AG04449 (cell line): ENCODE data around the gene APOA4.

Experiments used
- CTCF ChIA-PET: fragments of 350-600 bp; formaldehyde crosslinking; extraction: SDS; loops from one replicate; lab custom pipeline; 2021; ENCODE audit warnings: antibody characterized with exemption; lab: Yijun Ruan, JAX
- POLR2A ChIA-PET: fragments of 400-600, 350-600 bp; formaldehyde crosslinking; extraction: SDS; loops from one replicate; lab custom pipeline; 2020; ENCODE audit warnings: antibody characterized with exemption, inconsistent platforms; lab: Yijun Ruan, JAX
- DNase-seq: peaks from one replicate; pipeline ENCODE4 v3.0.0-alpha.2; 2010; ENCODE audit warnings: low read depth, low spot score
- H3K4me3 ChIP-seq: 2 replicates; pipeline ENCODE4 v1.5.1; 2011; ENCODE audit warnings: low read depth, mild to moderate bottlenecking, control low read depth, low read length
- CTCF ChIP-seq: IDR thresholded peaks from one replicate; pipeline ENCODE4 v1.5.1; 2011; ENCODE audit warnings: mild to moderate bottlenecking, moderate library complexity, low read length, control low read depth, inconsistent platforms; ENCODE audit not compliant: insufficient read depth; ENCODE audit errors: missing control alignments

Gene APOA4

GRCh38 chr11:116819049-116819448 lies 4.1 kb downstream of the APOA4 start:
- no peak overlapping the region for H3K4me3 ChIP-seq
- POLR2A ChIA-PET: no interaction called here
- no peak for DNase-seq
- CTCF ChIA-PET: no interaction called here
- no peak for TF ChIP-seq CTCF

GRCh38 chr11:116814502-116814901 lies 8.6 kb downstream of the APOA4 start:
- POLR2A ChIA-PET: no interaction called here
- CTCF ChIA-PET: interaction anchor here (1.0 to 2.7 kb wide), 3 partner anchors 8 to 23 kb away, joined by 3 to 25 read pairs (median 3); partner anchors contain the start of genes APOA4 and APOA5
- no peak for TF ChIP-seq CTCF
- H3K4me3 ChIP-seq: no peak overlapping the region
- no peak for DNase-seq

- no peak for DNase-seq
- ChIA-PET CTCF (interaction anchor here (1.0 to 2.7 kb wide), 4 partner anchors 9 to 22 kb away, joined by 3 to 25 read pairs (median 6); partner anchors contain the start of genes APOA4 and APOA5), POLR2A (no interaction called here)
- TF ChIP-seq CTCF: no peak
- H3K4me3 ChIP-seq: no peak overlapping the region
Observed at GRCh38 chr11:116813781-116814471, 9.2 kb downstream of the APOA4 start.

- no peak for DNase-seq
- ChIA-PET CTCF (interaction anchor here (2.0 to 2.7 kb wide), 2 partner anchors 22 to 23 kb away, joined by 10 to 25 read pairs; partner anchors contain the start of gene APOA5), POLR2A (no interaction called here)
- H3K4me3 ChIP-seq: no peak overlapping the region
- TF ChIP-seq CTCF: no peak
Observed at GRCh38 chr11:116813170-116813569, 9.9 kb downstream of the APOA4 start.

GRCh38 chr11:116812109-116812508 lies 11.0 kb downstream of the APOA4 start:
- TF ChIP-seq CTCF: no peak
- no peak overlapping the region for H3K4me3 ChIP-seq
- CTCF ChIA-PET: interaction anchor here (2.0 to 2.7 kb wide), 2 partner anchors 21 to 24 kb away, joined by 10 to 25 read pairs; partner anchors contain the start of gene APOA5
- POLR2A ChIA-PET: no interaction called here
- no peak for DNase-seq

GRCh38 chr11:116811194-116811593 lies 11.9 kb downstream of the APOA4 start:
- CTCF ChIA-PET: interaction anchor here (0.7 to 3.1 kb wide), 3 partner anchors 11 to 23 kb away, joined by 3 to 12 read pairs (median 3); partner anchors contain the start of genes APOA5 and ZPR1
- DNase-seq: no peak
- POLR2A ChIA-PET: no interaction called here
- H3K4me3 ChIP-seq: no peak overlapping the region
- TF ChIP-seq CTCF: no peak
